H9 (cell line): ENCODE measurements around the gene DTX3L. TPM values are rescaled to one million over a fixed set of nuclear protein-coding genes. Genes with fewer than 3 reads are reported as not detected.

Experiments used
- DNase-seq: peaks from one replicate; pipeline ENCODE4 v3.0.0-alpha.2; 2017
- H2AFZ ChIP-seq: one replicate; pipeline ENCODE4 v1.6.1; 2013; ENCODE audit warnings: mild to moderate bottlenecking, low read length, control low read depth, moderate library complexity
- H2AK5ac ChIP-seq: 2 replicates; pipeline ENCODE4 v1.6.1; 2013; ENCODE audit warnings: low read length, control low read depth, mixed read lengths; ENCODE audit not compliant: insufficient read length
- H2BK120ac ChIP-seq: one replicate; pipeline ENCODE4 v1.6.1; 2013; ENCODE audit warnings: low read depth, mild to moderate bottlenecking, low read length, control low read depth, inconsistent platforms; ENCODE audit not compliant: poor library complexity, severe bottlenecking
- H2BK12ac ChIP-seq: 2 replicates; pipeline ENCODE4 v1.6.1; 2013; ENCODE audit warnings: low read length, control low read depth, mixed read lengths, low read depth; ENCODE audit not compliant: insufficient read length
- H2BK15ac ChIP-seq: 2 replicates; pipeline ENCODE4 v1.6.1; 2013; ENCODE audit warnings: low read depth, low read length, control low read depth
- H2BK20ac ChIP-seq: one replicate; pipeline ENCODE4 v1.6.1; 2013; ENCODE audit warnings: low read depth, mild to moderate bottlenecking, low read length, control low read depth, inconsistent platforms; ENCODE audit not compliant: poor library complexity, severe bottlenecking
- H2BK5ac ChIP-seq: 2 replicates; pipeline ENCODE4 v1.6.1; 2013; ENCODE audit warnings: low read length, control low read depth, mixed read lengths; ENCODE audit not compliant: insufficient read length
- H3K14ac ChIP-seq: 2 replicates; pipeline ENCODE4 v1.6.1; 2013; ENCODE audit warnings: low read length, control low read depth; ENCODE audit not compliant: insufficient read depth
- H3K18ac ChIP-seq: 2 replicates; pipeline ENCODE4 v1.6.1; 2013; ENCODE audit warnings: low read depth, mild to moderate bottlenecking, mixed read lengths, low read length, control low read depth; ENCODE audit not compliant: insufficient read length
- H3K23ac ChIP-seq: 2 replicates; pipeline ENCODE4 v1.6.1; 2013; ENCODE audit warnings: low read length, control low read depth, mixed read lengths, low read depth; ENCODE audit not compliant: insufficient read length
- H3K23me2 ChIP-seq: 2 replicates; pipeline ENCODE4 v1.6.1; 2013; ENCODE audit warnings: low read depth, mild to moderate bottlenecking, mixed read lengths, low read length, control low read depth; ENCODE audit not compliant: insufficient read length, poor library complexity, severe bottlenecking
- H3K27ac ChIP-seq: 2 replicates; pipeline ENCODE4 v1.5.1; 2013; ENCODE audit warnings: low read length, control low read depth, mixed read lengths, low read depth; ENCODE audit not compliant: insufficient read length
- H3K27me3 ChIP-seq: 2 replicates; pipeline ENCODE4 v1.6.1; 2013; ENCODE audit warnings: low read length, control low read depth, inconsistent platforms; ENCODE audit not compliant: insufficient read depth
- H3K4ac ChIP-seq: 2 replicates; pipeline ENCODE4 v1.6.1; 2013; ENCODE audit warnings: low read depth, mild to moderate bottlenecking, control low read depth, inconsistent platforms, low read length, moderate library complexity
- H3K4me1 ChIP-seq: 2 replicates; pipeline ENCODE4 v1.6.1; 2013; ENCODE audit warnings: low read length, control low read depth, inconsistent platforms; ENCODE audit not compliant: insufficient read depth
- H3K4me2 ChIP-seq: 2 replicates; pipeline ENCODE4 v1.6.1; 2013; ENCODE audit warnings: low read length, control low read depth, mixed read lengths; ENCODE audit not compliant: insufficient read length, insufficient read depth
- H3K56ac ChIP-seq: 2 replicates; pipeline ENCODE4 v1.6.1; 2013; ENCODE audit warnings: low read depth, mild to moderate bottlenecking, mixed read lengths, low read length, control low read depth; ENCODE audit not compliant: insufficient read length
- H3K79me1 ChIP-seq: 2 replicates; pipeline ENCODE4 v1.6.1; 2013; ENCODE audit warnings: low read depth, mild to moderate bottlenecking, moderate library complexity, low read length, control low read depth, inconsistent platforms; ENCODE audit not compliant: insufficient read depth, poor library complexity, severe bottlenecking
- H3K79me2 ChIP-seq: 2 replicates; pipeline ENCODE4 v1.6.1; 2013; ENCODE audit warnings: low read length, control low read depth, inconsistent platforms; ENCODE audit not compliant: insufficient read depth
- H3K9ac ChIP-seq: 2 replicates; pipeline ENCODE4 v1.6.1; 2013; ENCODE audit warnings: low read length, control low read depth, mixed read lengths; ENCODE audit not compliant: insufficient read length; ENCODE audit errors: extremely low read depth
- H3K9me3 ChIP-seq: one replicate; pipeline ENCODE4 v1.6.1; 2013; ENCODE audit warnings: low read depth, low read length, inconsistent platforms; ENCODE audit not compliant: control insufficient read depth
- H3T11ph ChIP-seq: one replicate; pipeline ENCODE4 v1.6.1; 2013; ENCODE audit warnings: mild to moderate bottlenecking, low read length, control low read depth, inconsistent platforms
- H4K20me1 ChIP-seq: one replicate; pipeline ENCODE4 v1.6.1; 2013; ENCODE audit not compliant: control insufficient read depth, insufficient read length, insufficient read depth
- H4K5ac ChIP-seq: 2 replicates; pipeline ENCODE4 v1.6.1; 2013; ENCODE audit warnings: low read depth, mild to moderate bottlenecking, mixed read lengths, low read length, control low read depth; ENCODE audit not compliant: insufficient read length
- H4K8ac ChIP-seq: replicated peaks from 2 replicates; pipeline ENCODE4 v1.6.1; 2013; ENCODE audit warnings: low read length, control low read depth, mixed read lengths, low read depth; ENCODE audit not compliant: insufficient read length
- H4K91ac ChIP-seq: 2 replicates; pipeline ENCODE4 v1.6.1; 2013; ENCODE audit warnings: low read depth, mild to moderate bottlenecking, moderate library complexity, mixed read lengths, low read length, control low read depth; ENCODE audit not compliant: insufficient read length
- H3K27ac Mint-ChIP-seq, 3 experiments: 2 replicates in 2 of 3; 3 replicates in 1 of 3; pipeline ENCODE4 v1.8.0; 2020 to 2021; ENCODE audit warnings: mixed read lengths in 3 of 3, mild to moderate bottlenecking in 1 of 3, moderate library complexity in 1 of 3
- H3K27me3 Mint-ChIP-seq: 2 replicates; pipeline ENCODE4 v1.8.0; 2021; ENCODE audit warnings: low read depth, mild to moderate bottlenecking, moderate library complexity, mixed read lengths
- H3K36me3 Mint-ChIP-seq, 3 experiments: 2 replicates in 2 of 3; 3 replicates in 1 of 3; pipeline ENCODE4 v1.8.0; 2020 to 2021; ENCODE audit warnings: low read depth in 3 of 3, mixed read lengths in 3 of 3; ENCODE audit not compliant: insufficient read depth in 1 of 3
- H3K4me1 Mint-ChIP-seq, 2 experiments: 2 replicates each; pipeline ENCODE4 v1.8.0; 2020; ENCODE audit warnings: mixed read lengths in 2 of 2
- H3K4me3 Mint-ChIP-seq, 2 experiments: 2 replicates in 1 of 2; 3 replicates in 1 of 2; pipeline ENCODE4 v1.8.0; 2020 to 2021; ENCODE audit warnings: mild to moderate bottlenecking in 2 of 2, mixed read lengths in 2 of 2, moderate library complexity in 1 of 2
- H3K9me3 Mint-ChIP-seq, 2 experiments: 2 replicates in 1 of 2; 3 replicates in 1 of 2; pipeline ENCODE4 v1.8.0; 2020; ENCODE audit warnings: mild to moderate bottlenecking in 2 of 2, mixed read lengths in 2 of 2, moderate library complexity in 1 of 2
- total RNA-seq: library from RNA; stranded (reverse); gene quantifications from 2 replicates; pipeline ENCODE4 v1.2.1, GENCODE V29; 2021
- TF ChIP-seq, protein P1 (sequence below): fragments of 200-600 bp; sonication (generic); conservative IDR thresholded peaks from 3 replicates; pipeline ENCODE4 v1.8.0; 2021; ENCODE audit warnings: antibody characterized with exemption, mild to moderate bottlenecking

The DTX3L gene
- total RNA-seq, 1 experiment from 2014 or later = 7.5 TPM

DNA sequence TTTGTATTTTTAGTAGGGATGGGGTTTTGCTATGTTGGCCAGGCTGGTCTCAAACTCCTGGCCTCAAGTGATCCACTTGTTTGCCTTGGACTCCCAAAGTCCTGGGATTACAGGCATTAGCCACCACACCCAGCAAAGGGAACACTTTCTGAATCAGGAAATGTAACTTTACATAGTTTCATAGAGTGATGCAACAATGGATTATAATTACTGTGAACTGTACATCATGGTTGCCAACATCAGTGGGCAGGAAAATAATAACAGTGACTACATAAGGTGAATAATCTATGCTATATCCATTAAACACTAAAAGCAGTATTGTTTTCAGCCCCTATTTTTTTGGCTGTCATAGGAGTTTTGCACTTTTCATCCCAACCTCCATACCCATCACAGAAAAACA, 44.4 kb upstream of the DTX3L start:
- no peak overlapping the region for H4K5ac ChIP-seq

More for the DNA sequence above, 44.4 kb upstream of the DTX3L start:
- Histone ChIP-seq H2BK120ac (no peak overlapping the region), H4K91ac (no peak overlapping the region), H3K9me3 (no peaks in the 10 kb centered on the region), H3K56ac (no peak overlapping the region), H2BK15ac (no peak overlapping the region), H2BK5ac (no peak overlapping the region), H3K9ac (no peak overlapping the region), H2BK20ac (no peak overlapping the region), H3T11ph (no peak overlapping the region), H3K4ac (no peak overlapping the region), H2BK12ac (no peak overlapping the region), H3K27me3 (no peaks in the 10 kb centered on the region), H3K4me1 (no peaks in the 10 kb centered on the region), H3K27ac (no peak overlapping the region), H3K18ac (no peak overlapping the region), H3K14ac (no peak overlapping the region), H2AK5ac (no peak overlapping the region), H4K8ac (no peak overlapping the region), H3K23ac (no peak overlapping the region), H3K79me1 (no peaks in the 10 kb centered on the region), H2AFZ (no peak overlapping the region), H3K4me2 (no peak overlapping the region), H3K23me2 (peaks cover 3% of the 10 kb centered on the region), H3K79me2 (no peaks in the 10 kb centered on the region), H4K20me1 (no peaks in the 10 kb centered on the region)
- H3K4me3 Mint-ChIP-seq = no peak overlapping the region
- no peak for DNase-seq
- no peak overlapping the region; a peak in 1 of 7 replicates for H3K27ac Mint-ChIP-seq
- H3K9me3 Mint-ChIP-seq = no peaks in the 10 kb centered on the region; a peak in 1 of 5 replicates
- TF ChIP-seq, protein P1, sequence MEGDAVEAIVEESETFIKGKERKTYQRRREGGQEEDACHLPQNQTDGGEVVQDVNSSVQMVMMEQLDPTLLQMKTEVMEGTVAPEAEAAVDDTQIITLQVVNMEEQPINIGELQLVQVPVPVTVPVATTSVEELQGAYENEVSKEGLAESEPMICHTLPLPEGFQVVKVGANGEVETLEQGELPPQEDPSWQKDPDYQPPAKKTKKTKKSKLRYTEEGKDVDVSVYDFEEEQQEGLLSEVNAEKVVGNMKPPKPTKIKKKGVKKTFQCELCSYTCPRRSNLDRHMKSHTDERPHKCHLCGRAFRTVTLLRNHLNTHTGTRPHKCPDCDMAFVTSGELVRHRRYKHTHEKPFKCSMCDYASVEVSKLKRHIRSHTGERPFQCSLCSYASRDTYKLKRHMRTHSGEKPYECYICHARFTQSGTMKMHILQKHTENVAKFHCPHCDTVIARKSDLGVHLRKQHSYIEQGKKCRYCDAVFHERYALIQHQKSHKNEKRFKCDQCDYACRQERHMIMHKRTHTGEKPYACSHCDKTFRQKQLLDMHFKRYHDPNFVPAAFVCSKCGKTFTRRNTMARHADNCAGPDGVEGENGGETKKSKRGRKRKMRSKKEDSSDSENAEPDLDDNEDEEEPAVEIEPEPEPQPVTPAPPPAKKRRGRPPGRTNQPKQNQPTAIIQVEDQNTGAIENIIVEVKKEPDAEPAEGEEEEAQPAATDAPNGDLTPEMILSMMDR = no peak
- H3K4me1 Mint-ChIP-seq = peaks cover 2 to 3% of the 10 kb centered on the region in 2 experiments; a peak in 1 of 4 replicates
- no peaks in the 10 kb centered on the region for H3K36me3 Mint-ChIP-seq
- no peaks in the 10 kb centered on the region; the same call in 1 of the 2 replicates for H3K27me3 Mint-ChIP-seq
